Suprapubic skin (tissue), 4 donors: ENCODE results near the gene TBC1D22A.

ENCODE experiments used
- CTCF ChIP-seq, 2 donors: fragments of 200-600 bp in 1 of 2; fragments of 450-650 bp in 1 of 2; sonication (generic) in 1 of 2; IDR thresholded peaks; one replicate each; pipeline ENCODE4 v1.5.1; 2016 to 2019; ENCODE audit warnings: antibody characterized with exemption in 2 of 2, mild to moderate bottlenecking in 1 of 2, moderate library complexity in 1 of 2
- EP300 ChIP-seq: sonication (generic); formaldehyde crosslinking; IDR thresholded peaks from one replicate; pipeline ENCODE4 v1.6.1; 2017; ENCODE audit warnings: antibody characterized with exemption
- POLR2A ChIP-seq, 2 donors: fragments of 450-650 bp; IDR thresholded peaks; one replicate each; pipeline ENCODE4 v1.6.1; 2017; ENCODE audit warnings: antibody characterized with exemption in 2 of 2, mild to moderate bottlenecking in 2 of 2, moderate library complexity in 2 of 2
- POLR2AphosphoS5 ChIP-seq, 3 donors: sonication (generic); formaldehyde crosslinking; IDR thresholded peaks; one replicate each; pipeline ENCODE4 v1.6.1; 2017; ENCODE audit warnings: antibody characterized with exemption in 3 of 3

- no peak for TF ChIP-seq EP300
- no peak for TF ChIP-seq POLR2A (IDR thresholded peaks at IDR 0.05)
- no peak for TF ChIP-seq CTCF (IDR thresholded peaks at IDR 0.05)
- no peak for TF ChIP-seq POLR2AphosphoS5 (IDR thresholded peaks at IDR 0.05)
Measured at GRCh38 chr22:47151064-47151463, 388.6 kb downstream of the TBC1D22A start.
